ENCODE results near the gene GRM7.

GRCh38 chr3:7106635-7107034 lies 245.7 kb downstream of the GRM7 start:
- TF ChIP-seq CTCF (IDR thresholded peaks at IDR 0.05; ENCODE audit: low read depth, low read length): no peak
- TF ChIP-seq EZH2phosphoT487 (IDR thresholded peaks at IDR 0.05; ENCODE audit: low read depth): no peak
